Stimulated activated CD8-positive, alpha-beta memory T cell treated with anti-CD3 and anti-CD28 coated beads, Interleukin-12 subunit alpha, Interleukin-12 subunit beta, amount 100 ng/mL, for 1 hour (primary cell): Measurements from ENCODE around the gene OR2B2.
A peak's percentile ranks its signal among the peaks of the same experiment; 100 is the strongest.

ENCODE experiments used
- DNase-seq: peaks from one replicate; pipeline ENCODE4 v3.0.0-alpha.2; 2020; ENCODE audit warnings: low read depth

The OR2B2 gene

GRCh38 chr6:27893059-27893835 lies 18.9 kb downstream of the OR2B2 start:
- DNase-seq = peak; percentile 76

- DNase-seq = no peak
Measured at GRCh38 chr6:27892649-27893058, 19.5 kb downstream of the OR2B2 start.

- DNase-seq = no peak
Measured at GRCh38 chr6:27891320-27891875, 20.8 kb downstream of the OR2B2 start.

GRCh38 chr6:27890445-27891319 lies 21.5 kb downstream of the OR2B2 start:
- peak; percentile 51 for DNase-seq

- DNase-seq = no peak
Measured at GRCh38 chr6:27889628-27890444, 22.4 kb downstream of the OR2B2 start.

GRCh38 chr6:27889275-27889627 lies 22.9 kb downstream of the OR2B2 start:
- no peak for DNase-seq

- DNase-seq = no peak
Measured at GRCh38 chr6:27888566-27888965, 23.6 kb downstream of the OR2B2 start.

- no peak for DNase-seq
Measured at GRCh38 chr6:27886073-27886472, 26.1 kb downstream of the OR2B2 start.

GRCh38 chr6:27883136-27883535 lies 29.1 kb downstream of the OR2B2 start:
- no peak for DNase-seq

- DNase-seq = no peak
Measured at GRCh38 chr6:27882624-27883023, 29.6 kb downstream of the OR2B2 start.

- DNase-seq = no peak
Measured at GRCh38 chr6:27879837-27880236, 32.4 kb downstream of the OR2B2 start.

- DNase-seq = no peak
Measured at GRCh38 chr6:27874016-27874415, 38.2 kb downstream of the OR2B2 start.

GRCh38 chr6:27873021-27873940 lies 38.9 kb downstream of the OR2B2 start:
- DNase-seq = peak; percentile 45

GRCh38 chr6:27872642-27873020 lies 39.6 kb downstream of the OR2B2 start:
- no peak for DNase-seq

- peak; percentile 75 for DNase-seq
Measured at GRCh38 chr6:27871924-27872638, 40.1 kb downstream of the OR2B2 start.

GRCh38 chr6:27870291-27870870 lies 41.8 kb downstream of the OR2B2 start:
- DNase-seq = no peak

- DNase-seq = no peak
Measured at GRCh38 chr6:27868311-27868710, 43.9 kb downstream of the OR2B2 start.

- DNase-seq = no peak
Measured at GRCh38 chr6:27867945-27868300, 44.3 kb downstream of the OR2B2 start.

- peak; percentile 42 for DNase-seq
Measured at GRCh38 chr6:27867051-27867944, 44.9 kb downstream of the OR2B2 start.
